Left renal cortex interstitium (tissue), 4 donors: Measurements from ENCODE around the gene MICAL3. TPM values are rescaled to one million over a fixed set of nuclear protein-coding genes. Genes with fewer than 3 reads are reported as not detected.
"Not testable (repeated sequence)": the region's sequence is repeated elsewhere in the genome, so short reads cannot be mapped to it uniquely, and the experiment has no call there.

Source experiments
- DNase-seq, 4 donors: peaks; one replicate each; pipeline ENCODE4 v3.0.0-alpha.2; 2013; ENCODE audit warnings: low read depth in 4 of 4, low spot score in 2 of 4, missing footprints in 1 of 4
- polyA plus RNA-seq, 4 donors: library from polyadenylated mRNA; unstranded; fragments of 120-200 nt; gene quantifications; one replicate each; pipeline ENCODE4 v1.2.1, GENCODE V29; 2013; ENCODE audit not compliant: insufficient read length in 4 of 4

Gene MICAL3
- polyA plus RNA-seq, 4 donors, result 18.3 to 45.9 (median 34.2) TPM

DNA sequence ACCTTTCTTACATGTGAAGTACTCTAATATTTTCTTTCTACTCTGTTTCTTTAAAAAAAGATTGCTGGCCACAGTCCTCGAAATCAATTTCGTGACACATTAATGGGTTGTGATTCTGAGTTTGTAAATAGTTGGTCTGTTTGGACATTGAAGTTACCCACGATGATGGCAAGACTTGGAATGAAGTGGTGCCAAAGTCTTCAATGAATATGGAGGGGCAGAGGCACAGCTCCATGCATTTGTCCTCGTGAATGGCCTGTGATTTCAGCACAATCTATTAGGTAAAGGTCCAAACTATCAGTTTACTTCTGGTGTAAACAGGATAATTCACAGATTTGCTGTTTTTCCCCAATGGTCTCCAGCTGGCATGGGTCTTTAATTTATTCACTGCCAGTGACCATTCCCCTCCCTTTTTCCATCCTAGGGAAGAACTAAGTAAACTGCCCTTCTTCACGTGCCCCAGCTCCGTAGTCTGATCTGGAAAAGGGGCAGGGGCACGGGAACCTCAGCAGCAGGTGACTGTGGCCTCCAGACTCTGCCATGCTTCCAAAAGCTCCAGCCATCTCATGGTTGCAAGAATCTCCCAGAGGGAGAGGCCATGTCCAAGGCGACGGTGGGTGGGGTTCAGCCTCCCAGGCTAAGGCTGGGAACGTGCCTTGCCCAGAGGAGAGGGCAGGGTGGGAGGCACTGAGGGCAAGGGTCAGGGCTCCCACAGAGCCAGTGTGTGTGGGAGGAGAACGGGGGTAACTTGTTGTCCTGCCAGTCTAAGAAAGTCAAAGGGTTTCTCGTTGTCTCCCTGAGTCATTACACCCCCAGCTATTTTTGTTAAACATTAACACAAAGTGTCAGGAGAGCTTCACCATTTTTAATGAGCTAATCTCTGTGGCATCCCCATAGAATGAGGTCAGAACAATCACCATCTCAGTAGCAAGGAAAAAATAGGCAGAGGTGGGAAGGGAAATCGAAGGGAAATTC lies 36.6 kb upstream of the MICAL3 start:
- no peak for DNase-seq

- no peak for DNase-seq
These were observed 35.6 kb upstream of the MICAL3 start for GRCh38 chr22:18059991-18060390.

DNA sequence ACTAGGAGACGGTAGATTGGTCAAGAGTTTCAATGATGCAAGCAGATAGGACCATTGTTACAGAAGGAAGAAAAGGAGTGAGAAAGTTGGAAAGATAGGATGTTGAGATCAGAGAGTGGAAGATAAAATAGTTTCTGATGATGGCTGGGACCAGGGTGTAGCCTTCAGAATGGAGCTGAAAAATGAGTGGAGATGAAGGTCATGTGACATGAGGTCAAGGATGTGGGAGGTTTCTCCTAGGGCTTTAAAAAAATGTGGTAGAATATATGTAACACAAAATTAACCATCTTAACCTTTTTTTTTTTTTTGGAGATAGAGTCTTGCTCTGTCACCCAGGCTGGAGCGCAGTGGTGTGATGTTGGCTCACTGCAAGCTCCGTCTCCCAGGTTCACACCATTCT lies 35.1 kb upstream of the MICAL3 start:
- DNase-seq, result no peak

DNA sequence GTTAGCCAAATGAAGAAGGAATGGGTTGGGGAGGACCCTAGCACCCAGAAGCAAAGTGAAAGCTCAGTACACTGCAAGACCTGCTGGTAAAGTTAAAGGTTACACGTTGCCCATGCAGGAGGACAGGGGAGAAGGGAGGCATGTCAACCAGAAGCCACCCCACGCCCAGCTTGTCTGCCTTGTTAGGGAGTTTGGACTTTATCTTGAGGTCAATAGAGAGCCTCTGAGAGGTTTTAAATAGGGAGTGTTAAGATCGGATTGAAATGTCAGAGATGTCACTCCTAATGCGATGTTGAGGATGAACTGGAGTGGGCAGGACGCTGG lies 34.7 kb upstream of the MICAL3 start:
- no peak for DNase-seq

DNA sequence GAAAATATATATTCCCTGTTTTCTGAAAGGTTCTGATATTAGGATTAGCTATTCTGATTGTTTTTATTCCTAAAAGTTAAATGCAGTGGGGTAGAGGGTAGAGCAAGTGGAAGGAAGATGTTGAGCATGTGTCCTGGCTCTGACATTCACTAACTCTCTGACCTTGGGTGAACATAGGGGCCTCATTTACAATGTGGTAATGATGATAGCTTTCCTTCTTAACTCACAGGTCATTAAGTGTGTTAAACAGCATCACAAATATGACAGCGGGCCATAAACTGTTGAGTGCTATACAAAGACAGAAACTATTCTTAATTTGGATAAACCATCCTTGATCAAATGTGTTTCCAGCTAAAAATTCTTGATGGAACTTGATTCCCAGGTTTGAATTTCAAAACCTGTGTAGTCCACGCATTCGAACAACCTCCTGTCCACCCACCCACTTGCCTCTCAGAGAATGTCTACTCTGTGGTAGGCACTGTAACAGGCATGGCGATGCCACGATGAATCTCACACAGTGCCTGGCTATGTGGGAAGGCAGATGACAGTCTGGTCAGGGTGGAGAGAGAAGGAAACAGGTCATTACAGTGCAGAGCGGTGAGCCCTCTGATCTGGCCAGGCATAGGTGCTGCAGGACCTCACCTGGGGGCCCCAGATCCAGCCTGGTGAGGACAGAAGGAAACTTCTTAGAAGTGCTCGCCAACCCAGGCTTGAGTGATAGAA lies 34.2 kb upstream of the MICAL3 start:
- DNase-seq, result no peak

- DNase-seq, result no peak
These were observed 33.3 kb upstream of the MICAL3 start for GRCh38 chr22:18057568-18058209.

GRCh38 chr22:18056807-18057474 lies 32.6 kb upstream of the MICAL3 start:
- no peak for DNase-seq

GRCh38 chr22:18056161-18056666 lies 31.9 kb upstream of the MICAL3 start:
- DNase-seq, result no peak

DNA sequence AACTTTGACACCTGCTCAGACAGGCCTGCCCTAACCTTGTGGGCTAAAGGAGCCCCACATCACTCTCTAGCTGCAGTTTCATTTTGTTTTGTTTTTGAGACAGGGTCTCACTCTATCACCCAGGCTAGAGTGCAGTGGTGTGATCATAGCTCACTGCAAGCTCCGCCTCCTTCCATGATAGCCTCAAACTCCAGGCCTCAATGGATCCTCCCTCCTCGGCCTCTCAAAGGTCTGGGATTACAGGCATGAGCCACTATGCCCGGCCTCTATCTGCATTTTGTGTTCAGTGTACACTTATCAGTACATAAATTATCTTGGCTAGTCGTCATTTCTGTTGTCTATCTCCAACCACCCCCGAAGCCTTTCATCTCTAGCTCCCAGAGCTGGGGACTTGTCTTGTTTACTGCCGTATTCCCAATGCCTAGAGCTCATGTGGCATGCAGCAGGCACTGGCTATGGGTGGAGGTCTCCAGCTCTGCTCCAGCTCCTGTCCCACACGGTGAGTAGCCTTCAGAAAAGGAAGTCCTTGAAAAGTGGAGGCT lies 31.3 kb upstream of the MICAL3 start:
- no peak for DNase-seq

- not testable (repeated sequence) for DNase-seq
These were observed 29.0 kb upstream of the MICAL3 start for GRCh38 chr22:18053216-18053946.

- DNase-seq, result not testable (repeated sequence)
These were observed 26.8 kb upstream of the MICAL3 start for GRCh38 chr22:18051113-18051512.

DNA sequence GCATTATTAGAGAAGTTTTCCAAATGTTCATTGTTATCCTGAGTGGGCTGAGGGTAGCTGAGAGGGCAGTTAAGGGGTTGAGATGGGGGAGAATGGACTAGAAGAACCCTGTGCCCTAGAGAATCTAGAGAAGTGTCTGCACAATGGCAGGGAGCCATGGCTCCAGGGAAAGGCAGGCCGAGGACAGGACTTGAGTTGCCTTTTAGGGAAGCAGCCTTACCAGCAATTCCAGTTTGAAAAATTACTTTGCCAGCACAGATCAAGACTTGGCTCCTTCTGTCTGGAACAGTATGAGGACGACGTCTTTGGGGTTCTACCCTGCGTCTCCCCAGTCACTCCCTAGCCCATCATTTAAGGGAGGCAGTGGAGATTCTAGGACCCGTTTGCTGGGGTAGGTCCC lies 25.7 kb upstream of the MICAL3 start:
- no peak for DNase-seq

GRCh38 chr22:18048441-18048898 lies 24.1 kb upstream of the MICAL3 start:
- no peak for DNase-seq

- DNase-seq, result no peak
These were observed 23.7 kb upstream of the MICAL3 start for GRCh38 chr22:18048041-18048440.

GRCh38 chr22:18045794-18046193 lies 21.4 kb upstream of the MICAL3 start:
- no peak for DNase-seq

DNA sequence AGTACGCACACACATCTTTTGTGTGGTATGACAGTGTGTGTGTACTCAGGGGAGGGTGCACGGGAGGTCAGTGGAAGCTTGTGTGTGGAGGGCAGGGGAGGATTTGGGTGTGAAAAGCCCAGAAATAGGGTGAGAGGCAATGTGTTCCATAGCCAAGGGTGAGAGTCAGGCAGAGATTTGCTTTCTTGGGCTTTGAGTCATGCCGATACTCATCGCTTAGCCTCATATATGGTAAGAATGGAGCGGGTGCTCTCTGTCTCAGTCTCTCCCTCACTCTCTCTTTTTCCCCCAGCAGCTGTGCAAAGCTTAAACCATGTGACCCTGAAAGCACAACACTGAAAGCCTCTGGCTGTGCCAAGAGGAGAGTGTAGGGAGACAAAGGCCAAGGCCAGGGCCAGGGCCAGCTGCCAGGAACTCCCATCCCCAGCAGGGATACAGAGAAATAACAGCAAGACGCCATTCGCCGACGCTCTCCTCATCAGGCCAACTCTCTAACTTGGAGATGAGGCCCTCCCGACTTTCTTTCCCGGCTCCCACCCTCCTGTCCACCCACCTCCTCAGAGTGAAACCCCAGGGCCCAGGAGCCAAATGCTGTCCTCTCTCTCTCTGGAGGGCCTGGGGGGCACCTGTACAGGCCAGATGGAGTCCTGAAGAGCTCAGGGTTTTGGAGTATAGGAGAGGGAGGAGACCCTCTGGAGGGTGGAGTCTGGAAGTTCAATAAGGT lies 20.3 kb upstream of the MICAL3 start:
- DNase-seq, result no peak

DNA sequence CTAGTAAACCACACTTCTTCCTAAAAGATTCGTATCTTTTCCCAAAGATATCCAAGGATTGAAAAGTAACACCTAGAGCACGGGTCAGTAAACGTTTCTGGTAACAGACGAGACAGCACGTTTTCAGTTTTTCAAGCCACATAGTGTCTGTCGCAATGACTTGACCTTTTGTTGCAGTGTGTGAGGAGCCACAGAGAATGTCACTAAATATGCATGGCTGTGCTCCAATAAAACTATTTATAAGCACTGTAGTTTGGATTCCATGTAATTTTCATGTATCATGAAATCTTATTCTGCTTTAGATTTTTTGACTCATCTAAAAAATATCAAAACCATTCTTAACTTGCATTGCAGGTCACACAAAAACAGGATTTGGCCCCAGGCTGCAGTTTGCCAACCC lies 18.3 kb upstream of the MICAL3 start:
- no peak for DNase-seq

GRCh38 chr22:18040898-18041297 lies 16.5 kb upstream of the MICAL3 start:
- DNase-seq, result not testable (repeated sequence)

GRCh38 chr22:18035751-18036150 lies 11.4 kb upstream of the MICAL3 start:
- no peak for DNase-seq
